GM12864 (cell line): ENCODE results near the gene CNTNAP2.

Experiments
- DNase-seq: peaks from one replicate; pipeline ENCODE4 v3.0.0-alpha.2; 2011; ENCODE audit warnings: low read depth
- H3K4me3 ChIP-seq: 2 replicates; pipeline ENCODE4 v1.5.1; 2011; ENCODE audit warnings: mild to moderate bottlenecking, low read depth, low read length, control low read depth
- CTCF ChIP-seq: IDR thresholded peaks from 2 replicates; pipeline ENCODE4 v1.5.1; 2011; ENCODE audit warnings: low read depth, mild to moderate bottlenecking, moderate library complexity, low read length, control low read depth, inconsistent platforms; ENCODE audit errors: missing control alignments

Gene CNTNAP2

GRCh38 chr7:147483634-147484292, 1367.2 kb downstream of the CNTNAP2 start:
- no peak for TF ChIP-seq CTCF
- no peak for DNase-seq
- H3K4me3 ChIP-seq: no peak overlapping the region

GRCh38 chr7:147485660-147486210, 1369.1 kb downstream of the CNTNAP2 start:
- no peak overlapping the region for H3K4me3 ChIP-seq
- no peak for DNase-seq
- no peak for TF ChIP-seq CTCF

DNA sequence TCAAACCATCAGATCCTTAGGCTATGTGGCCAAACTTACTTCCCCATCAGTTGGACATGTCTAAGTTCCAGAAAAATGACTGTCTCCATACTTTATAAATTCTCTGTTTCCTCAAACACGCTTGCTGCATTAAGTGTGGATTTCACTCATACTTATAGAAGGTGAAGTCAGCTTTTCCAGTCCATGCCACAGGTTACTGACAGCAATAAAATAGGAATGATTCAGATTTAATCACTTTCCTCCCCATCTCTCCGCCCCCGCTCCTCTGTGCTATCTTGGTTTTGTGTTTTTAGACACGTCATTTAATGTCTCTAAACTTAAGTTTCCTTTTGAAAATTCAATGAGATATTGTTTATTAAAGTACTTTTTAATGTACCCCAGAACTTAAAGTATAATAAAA, 1376.0 kb downstream of the CNTNAP2 start:
- TF ChIP-seq CTCF: no peak
- H3K4me3 ChIP-seq: no peak overlapping the region
- DNase-seq: no peak

GRCh38 chr7:147496209-147496608, 1379.6 kb downstream of the CNTNAP2 start:
- DNase-seq: no peak
- no peak overlapping the region for H3K4me3 ChIP-seq
- TF ChIP-seq CTCF: no peak

- DNase-seq: no peak
- TF ChIP-seq CTCF: no peak
- H3K4me3 ChIP-seq: no peak overlapping the region
These were observed 1380.6 kb downstream of the CNTNAP2 start for GRCh38 chr7:147497246-147497645.

- TF ChIP-seq CTCF: no peak
These were observed 1381.5 kb downstream of the CNTNAP2 start for GRCh38 chr7:147498081-147498480.

DNA sequence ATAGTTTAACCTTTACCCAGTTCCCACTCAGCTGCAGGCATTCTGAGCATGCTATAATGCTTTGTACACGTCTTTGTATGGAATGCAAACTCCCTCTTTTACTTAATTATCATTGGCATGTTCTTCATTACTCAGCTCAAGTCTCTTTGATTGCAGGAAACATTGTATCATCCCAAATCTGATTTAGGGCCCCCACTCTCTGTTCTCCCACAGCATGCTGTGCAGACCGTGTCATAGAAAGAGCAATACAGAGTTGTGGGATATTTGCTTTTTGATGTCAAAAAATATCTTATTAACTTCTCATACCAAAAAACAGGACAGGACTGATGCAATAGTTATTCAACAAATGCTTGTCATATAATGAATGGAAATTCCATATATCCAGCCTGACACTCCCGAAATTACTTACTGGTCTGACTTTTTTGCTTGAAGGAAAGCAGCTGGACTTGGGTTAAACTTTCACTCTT, 1392.5 kb downstream of the CNTNAP2 start:
- TF ChIP-seq CTCF: no peak
- no peak overlapping the region for H3K4me3 ChIP-seq
- DNase-seq: no peak

More at GRCh38 chr7:147498081-147498480, 1381.5 kb downstream of the CNTNAP2 start:
- no peak overlapping the region for H3K4me3 ChIP-seq
- DNase-seq: no peak
